NT2/D1 (cell line): ENCODE measurements around the gene SERF2.

Experiments
- SUZ12 ChIP-seq: IDR thresholded peaks from 2 replicates; pipeline ENCODE4 v1.6.1; 2011; ENCODE audit not compliant: insufficient read length, insufficient read depth; ENCODE audit errors: extremely low read depth
- YY1 ChIP-seq: IDR thresholded peaks from 2 replicates; pipeline ENCODE4 v1.6.1; 2011; ENCODE audit not compliant: insufficient read length, insufficient read depth

DNA sequence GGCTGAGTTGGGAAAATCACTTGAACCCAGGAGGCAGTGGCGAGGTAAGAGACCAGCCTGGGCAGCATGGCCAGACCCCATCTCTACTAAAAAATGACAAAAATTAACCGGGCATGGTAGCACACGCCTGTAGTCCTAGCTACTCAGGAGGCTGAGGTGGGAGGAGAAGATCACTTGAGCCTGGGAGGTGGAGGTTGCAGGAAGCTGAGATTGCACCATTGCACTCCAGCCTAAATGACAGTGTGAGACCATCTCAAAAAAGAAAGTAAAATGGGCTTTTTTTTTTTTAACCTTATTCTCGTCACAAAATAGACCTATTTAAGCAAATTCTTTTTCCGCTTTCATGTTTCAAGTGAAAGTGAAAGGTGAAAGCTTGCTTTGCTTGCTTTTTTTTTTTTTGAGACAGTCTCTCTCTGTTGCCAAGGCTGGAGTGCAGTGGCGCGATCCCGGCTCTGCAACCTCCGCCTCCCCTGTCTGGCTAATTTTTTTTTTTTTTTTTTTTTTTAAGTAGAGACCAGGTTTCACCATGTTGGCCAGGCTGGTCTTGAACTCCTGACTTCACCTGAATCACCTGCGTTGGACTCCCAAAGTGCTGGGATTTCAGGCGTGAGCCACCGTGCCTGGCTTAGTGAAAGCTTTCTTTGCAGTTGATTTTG is 42.3 kb upstream of the SERF2 start:
- TF ChIP-seq SUZ12 (no peak), YY1 (no peak)
